GM04504 (cell line): ENCODE measurements around the gene SCG3.
"Not testable (repeated sequence)": the region's sequence is repeated elsewhere in the genome, so short reads cannot be mapped to it uniquely, and the experiment has no call there.

Experiments
- DNase-seq: peaks from one replicate; pipeline ENCODE4 v3.0.0-alpha.2; 2012; ENCODE audit warnings: low read depth

Gene SCG3

GRCh38 chr15:51681303-51681963, at the start of gene SCG3:
SCG3 (plus strand) TSS chr15:51681503; CDS start chr15:51681756, 253 bp downstream.
- peak; percentile 24 for DNase-seq

- DNase-seq = no peak
These were observed 46.6 kb upstream of the SCG3 start for GRCh38 chr15:51634591-51635198.

- DNase-seq = no peak
These were observed 39.7 kb upstream of the SCG3 start for GRCh38 chr15:51641490-51642130.

- DNase-seq = no peak
These were observed 38.6 kb upstream of the SCG3 start for GRCh38 chr15:51642696-51643095.

- peak; percentile 38 for DNase-seq
These were observed 34.2 kb upstream of the SCG3 start for GRCh38 chr15:51647128-51647562.

- not testable (repeated sequence) for DNase-seq
These were observed 33.2 kb upstream of the SCG3 start for GRCh38 chr15:51648101-51648500.

- not testable (repeated sequence) for DNase-seq
These were observed 32.7 kb upstream of the SCG3 start for GRCh38 chr15:51648643-51649042.

- peak; percentile 40 for DNase-seq
These were observed 31.4 kb upstream of the SCG3 start for GRCh38 chr15:51649659-51650521.

GRCh38 chr15:51652084-51652668, 29.1 kb upstream of the SCG3 start:
- no peak for DNase-seq

- DNase-seq = not testable (repeated sequence)
These were observed 25.8 kb upstream of the SCG3 start for GRCh38 chr15:51655401-51656057.

GRCh38 chr15:51658664-51659063, 22.6 kb upstream of the SCG3 start:
- DNase-seq = no peak

GRCh38 chr15:51661072-51661471, 20.2 kb upstream of the SCG3 start:
- DNase-seq = no peak

GRCh38 chr15:51667478-51667877, 13.8 kb upstream of the SCG3 start:
- no peak for DNase-seq

GRCh38 chr15:51668446-51668845, 12.9 kb upstream of the SCG3 start:
- DNase-seq = no peak

- DNase-seq = no peak
These were observed 11.9 kb upstream of the SCG3 start for GRCh38 chr15:51669381-51669780.

GRCh38 chr15:51672155-51672687, 9.1 kb upstream of the SCG3 start:
- DNase-seq = no peak

GRCh38 chr15:51672913-51673857, 8.1 kb upstream of the SCG3 start:
- DNase-seq = no peak

- DNase-seq = no peak
These were observed 6.1 kb upstream of the SCG3 start for GRCh38 chr15:51675234-51675633.

- DNase-seq = no peak
These were observed 4.3 kb upstream of the SCG3 start for GRCh38 chr15:51677021-51677420.

- no peak for DNase-seq
These were observed 3.9 kb upstream of the SCG3 start for GRCh38 chr15:51677452-51677851.
